Activated naive CD8-positive, alpha-beta T cell treated with anti-CD3 and anti-CD28 coated beads, Interleukin-2, amount 50 U/mL, for 24 hours (primary cell): ENCODE results near the gene CH25H.

ENCODE experiments used
- ATAC-seq: fragments of 150-1000 bp; cut with Tn5 transposase; one replicate; pipeline ENCODE4 v1.10.0; 2021
- DNase-seq: peaks from one replicate; pipeline ENCODE4 v3.0.0; 2021
- H3K27ac Mint-ChIP-seq: one replicate; pipeline ENCODE4 v1.8.0; 2021; ENCODE audit warnings: mild to moderate bottlenecking, mixed read lengths
- H3K27me3 Mint-ChIP-seq: one replicate; pipeline ENCODE4 v1.8.0; 2021; ENCODE audit warnings: mixed read lengths
- H3K36me3 Mint-ChIP-seq: one replicate; pipeline ENCODE4 v1.8.0; 2021; ENCODE audit warnings: low read depth, mixed read lengths
- H3K4me1 Mint-ChIP-seq: one replicate; pipeline ENCODE4 v1.8.0; 2021; ENCODE audit warnings: mixed read lengths
- H3K4me3 Mint-ChIP-seq: one replicate; pipeline ENCODE4 v1.8.0; 2021; ENCODE audit warnings: mild to moderate bottlenecking, moderate library complexity, mixed read lengths
- H3K9me3 Mint-ChIP-seq: one replicate; pipeline ENCODE4 v1.8.0; 2021; ENCODE audit warnings: mixed read lengths

Gene CH25H

GRCh38 chr10:89241026-89241425 is 33.9 kb upstream of the CH25H start:
- peaks cover 8% of the 10 kb centered on the region for H3K4me1 Mint-ChIP-seq
- ATAC-seq (no peak), DNase-seq (no peak)
- peaks cover 5% of the 10 kb centered on the region for H3K36me3 Mint-ChIP-seq
- H3K27ac Mint-ChIP-seq, result no peak overlapping the region
- no peaks in the 10 kb centered on the region for H3K9me3 Mint-ChIP-seq
- no peak overlapping the region for H3K4me3 Mint-ChIP-seq
- H3K27me3 Mint-ChIP-seq, result no peaks in the 10 kb centered on the region

DNA sequence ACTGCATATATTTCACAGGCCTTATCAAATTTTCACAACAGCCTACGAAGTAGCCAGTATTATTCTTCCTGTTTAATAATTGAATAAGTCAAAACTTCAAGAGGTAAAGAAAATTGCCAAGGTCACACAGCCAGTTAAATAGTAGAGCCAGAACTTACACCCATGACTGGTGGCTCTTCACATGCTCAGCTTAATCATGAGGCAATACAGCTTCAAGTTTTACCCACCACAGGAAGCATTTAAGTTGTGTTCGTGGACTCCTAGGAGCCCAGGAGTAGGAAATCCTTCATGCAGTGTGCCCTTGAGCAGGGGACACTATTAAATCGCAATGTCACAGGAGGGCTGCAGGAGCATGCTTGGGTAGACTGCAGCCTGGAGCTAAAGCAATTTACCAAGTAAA is 33.4 kb upstream of the CH25H start:
- DNase-seq (no peak), ATAC-seq (no peak)
- Mint-ChIP-seq H3K27me3 (no peaks in the 10 kb centered on the region), H3K4me1 (peaks cover 7% of the 10 kb centered on the region), H3K36me3 (peaks cover 7% of the 10 kb centered on the region), H3K9me3 (no peaks in the 10 kb centered on the region), H3K4me3 (no peak overlapping the region), H3K27ac (no peak overlapping the region)

- Mint-ChIP-seq H3K27ac (no peak overlapping the region), H3K4me3 (no peak overlapping the region), H3K27me3 (no peaks in the 10 kb centered on the region), H3K36me3 (peaks cover 7% of the 10 kb centered on the region), H3K4me1 (peaks cover 5% of the 10 kb centered on the region), H3K9me3 (no peaks in the 10 kb centered on the region)
- ATAC-seq (no peak), DNase-seq (no peak)
Measured at GRCh38 chr10:89238956-89239644, 32.0 kb upstream of the CH25H start.

DNA sequence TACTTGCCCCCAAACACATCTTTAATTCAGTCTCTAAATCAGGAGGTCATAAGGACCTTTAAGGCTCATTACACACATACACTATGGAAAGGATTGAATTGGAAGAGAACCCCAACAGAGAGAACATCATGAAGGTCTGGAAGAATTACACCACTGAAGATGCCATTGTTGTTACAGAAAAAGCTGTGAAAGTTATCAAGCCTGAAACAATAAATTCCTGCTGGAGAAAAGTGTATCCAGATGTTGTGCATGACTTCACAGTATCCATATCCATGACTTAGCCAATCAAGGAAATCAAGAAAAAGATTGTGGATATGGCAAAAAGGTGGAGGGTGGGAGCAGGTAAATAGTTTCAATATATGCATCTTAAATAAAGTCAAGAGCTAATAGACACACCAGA is 30.7 kb upstream of the CH25H start:
- peaks cover 7% of the 10 kb centered on the region for H3K36me3 Mint-ChIP-seq
- no peak for ATAC-seq
- no peak overlapping the region for H3K4me3 Mint-ChIP-seq
- no peak overlapping the region for H3K27ac Mint-ChIP-seq
- H3K4me1 Mint-ChIP-seq, result peaks cover 2% of the 10 kb centered on the region
- no peaks in the 10 kb centered on the region for H3K27me3 Mint-ChIP-seq
- DNase-seq, result no peak
- no peaks in the 10 kb centered on the region for H3K9me3 Mint-ChIP-seq

DNA sequence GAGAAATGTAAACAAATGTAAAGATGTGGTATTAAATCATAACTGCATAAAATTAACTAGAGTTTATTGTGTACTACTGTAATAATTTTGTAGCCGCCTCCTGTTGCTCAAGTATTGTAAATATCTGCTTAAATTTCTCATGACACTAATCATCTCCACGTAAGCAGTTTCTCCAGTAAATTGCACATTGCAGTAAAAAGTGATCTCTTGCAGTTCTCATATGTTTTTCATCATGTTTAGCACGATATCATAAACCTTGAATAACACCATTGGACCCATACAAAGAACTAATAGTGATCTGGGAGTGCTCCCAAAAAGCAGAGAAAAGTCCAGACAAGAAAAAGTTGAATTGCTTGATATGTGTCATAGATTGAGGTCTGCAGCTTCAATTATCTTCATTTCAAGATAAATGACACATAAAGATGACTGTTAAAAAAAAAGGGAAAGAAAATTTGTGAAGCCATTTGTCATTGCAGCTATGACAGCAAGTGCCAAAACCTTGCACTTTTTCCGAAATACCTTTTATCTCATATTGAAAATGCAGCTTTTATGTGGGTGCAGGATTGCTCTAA is 29.2 kb upstream of the CH25H start:
- Mint-ChIP-seq H3K9me3 (no peaks in the 10 kb centered on the region), H3K4me3 (no peak overlapping the region), H3K27me3 (no peaks in the 10 kb centered on the region), H3K4me1 (no peaks in the 10 kb centered on the region), H3K27ac (no peak overlapping the region), H3K36me3 (peaks cover 13% of the 10 kb centered on the region)
- no peak for DNase-seq
- no peak for ATAC-seq

- no peak for ATAC-seq
- Mint-ChIP-seq H3K4me1 (no peaks in the 10 kb centered on the region), H3K4me3 (no peak overlapping the region), H3K36me3 (peaks cover 13% of the 10 kb centered on the region), H3K9me3 (no peaks in the 10 kb centered on the region), H3K27ac (no peak overlapping the region), H3K27me3 (no peaks in the 10 kb centered on the region)
- DNase-seq, result no peak
Measured at GRCh38 chr10:89235073-89235798, 28.1 kb upstream of the CH25H start.

- H3K9me3 Mint-ChIP-seq, result no peaks in the 10 kb centered on the region
- peaks cover 12% of the 10 kb centered on the region for H3K36me3 Mint-ChIP-seq
- no peak for ATAC-seq
- H3K4me1 Mint-ChIP-seq, result peaks cover 2% of the 10 kb centered on the region
- H3K27ac Mint-ChIP-seq, result no peak overlapping the region
- DNase-seq, result no peak
- H3K27me3 Mint-ChIP-seq, result no peaks in the 10 kb centered on the region
- H3K4me3 Mint-ChIP-seq, result no peak overlapping the region
Measured at GRCh38 chr10:89233033-89233432, 25.9 kb upstream of the CH25H start.

- no peak for ATAC-seq
- H3K4me1 Mint-ChIP-seq, result peaks cover 15% of the 10 kb centered on the region
Measured at GRCh38 chr10:89228962-89229361, 21.8 kb upstream of the CH25H start.

GRCh38 chr10:89228146-89228545 is 21.0 kb upstream of the CH25H start:
- H3K4me3 Mint-ChIP-seq, result no peak overlapping the region
- peaks cover 15% of the 10 kb centered on the region for H3K4me1 Mint-ChIP-seq
- H3K27me3 Mint-ChIP-seq, result no peaks in the 10 kb centered on the region
- H3K9me3 Mint-ChIP-seq, result peaks cover 3% of the 10 kb centered on the region
- ATAC-seq (no peak), DNase-seq (no peak)
- H3K27ac Mint-ChIP-seq, result no peak overlapping the region
- peaks cover 27% of the 10 kb centered on the region for H3K36me3 Mint-ChIP-seq

More at GRCh38 chr10:89228962-89229361, 21.8 kb upstream of the CH25H start:
- Mint-ChIP-seq H3K9me3 (peaks cover 3% of the 10 kb centered on the region), H3K36me3 (peaks cover 20% of the 10 kb centered on the region), H3K27me3 (no peaks in the 10 kb centered on the region), H3K27ac (no peak overlapping the region), H3K4me3 (no peak overlapping the region)
- no peak for DNase-seq

DNA sequence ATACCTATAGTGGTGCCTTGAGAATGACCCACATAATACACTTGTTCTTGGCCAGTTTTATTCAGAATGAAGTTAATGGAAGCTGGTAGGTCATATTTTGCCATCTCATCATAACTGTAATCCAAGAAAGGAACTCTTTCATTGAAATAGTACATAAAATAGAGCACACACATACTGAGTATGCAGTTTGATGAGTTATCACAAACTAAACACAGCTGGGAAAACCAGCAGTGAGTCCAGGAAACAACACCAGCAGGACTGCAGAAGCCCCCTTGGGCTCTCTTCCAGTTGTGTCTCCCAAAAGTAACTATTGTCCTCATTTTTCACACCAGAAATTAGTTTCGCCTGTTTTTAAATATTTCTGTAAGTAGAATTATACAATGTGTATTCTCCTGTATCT is 19.8 kb upstream of the CH25H start:
- no peak overlapping the region for H3K4me3 Mint-ChIP-seq
- DNase-seq (no peak), ATAC-seq (no peak)
- H3K27ac Mint-ChIP-seq, result no peak overlapping the region
- no peaks in the 10 kb centered on the region for H3K27me3 Mint-ChIP-seq
- H3K4me1 Mint-ChIP-seq, result peaks cover 15% of the 10 kb centered on the region
- H3K36me3 Mint-ChIP-seq, result peaks cover 26% of the 10 kb centered on the region
- H3K9me3 Mint-ChIP-seq, result peaks cover 3% of the 10 kb centered on the region

DNA sequence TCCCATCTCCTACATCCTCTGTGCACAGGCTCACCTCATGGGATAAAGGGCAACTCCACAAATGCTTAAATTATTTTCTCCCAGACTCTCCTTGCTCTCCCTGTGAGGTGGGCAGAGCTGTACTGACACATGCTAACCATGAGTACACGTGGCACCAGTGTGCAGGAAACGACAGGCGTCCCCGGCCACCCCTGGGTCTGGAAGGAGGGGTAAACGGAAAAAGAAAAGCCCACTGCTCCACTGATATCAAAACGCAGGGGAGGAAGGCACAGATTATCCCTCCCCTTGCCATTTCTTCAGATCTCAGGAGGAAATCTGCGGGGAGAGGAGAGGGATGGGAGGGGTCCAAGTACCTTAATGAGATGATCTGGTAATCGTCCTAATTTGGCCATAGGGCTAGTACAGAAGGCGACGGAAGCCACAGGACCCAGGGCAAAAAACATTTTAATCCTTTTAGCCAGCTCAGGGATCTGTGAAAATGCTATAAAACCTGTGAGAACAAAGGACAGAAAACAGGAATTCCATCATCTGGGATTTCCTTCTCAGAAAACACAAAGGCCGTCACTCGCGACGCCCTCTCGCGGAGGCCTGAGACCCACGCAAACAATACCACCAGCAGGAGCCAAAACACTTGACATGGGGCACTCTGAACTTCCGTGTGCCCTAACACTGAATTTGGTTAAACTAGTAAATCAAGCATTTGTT is 17.8 kb upstream of the CH25H start:
- Mint-ChIP-seq H3K36me3 (peaks cover 23% of the 10 kb centered on the region), H3K4me1 (peaks cover 15% of the 10 kb centered on the region), H3K9me3 (peaks cover 3% of the 10 kb centered on the region), H3K27me3 (no peaks in the 10 kb centered on the region), H3K27ac (peak overlapping the region; percentile 29), H3K4me3 (peak overlapping the region; percentile 16)
- peak; percentile 28 for ATAC-seq
- DNase-seq, result peak; percentile 8

GRCh38 chr10:89221919-89222318 is 14.8 kb upstream of the CH25H start:
- DNase-seq, result no peak
- Mint-ChIP-seq H3K36me3 (peaks cover 17% of the 10 kb centered on the region), H3K27ac (no peak overlapping the region), H3K4me1 (peaks cover 20% of the 10 kb centered on the region), H3K4me3 (no peak overlapping the region), H3K27me3 (no peaks in the 10 kb centered on the region), H3K9me3 (peaks cover 3% of the 10 kb centered on the region)
- ATAC-seq, result no peak

GRCh38 chr10:89219513-89220218 is 12.5 kb upstream of the CH25H start:
- ATAC-seq (no peak), DNase-seq (no peak)
- H3K36me3 Mint-ChIP-seq, result peaks cover 10% of the 10 kb centered on the region
- no peak overlapping the region for H3K4me3 Mint-ChIP-seq
- no peaks in the 10 kb centered on the region for H3K9me3 Mint-ChIP-seq
- H3K27me3 Mint-ChIP-seq, result no peaks in the 10 kb centered on the region
- no peak overlapping the region for H3K27ac Mint-ChIP-seq
- H3K4me1 Mint-ChIP-seq, result peaks cover 9% of the 10 kb centered on the region
